Measurements from ENCODE around the gene PDP2.

PDP2 gene

GRCh38 chr16:66904846-66905632, 24.7 kb downstream of the PDP2 start:
- no peak for DNase-seq

- peak; percentile 31 for DNase-seq
Observed at GRCh38 chr16:66905633-66906539, 25.6 kb downstream of the PDP2 start.

GRCh38 chr16:66906916-66907836, 26.9 kb downstream of the PDP2 start:
- no peak for DNase-seq

GRCh38 chr16:66908116-66908515, 27.8 kb downstream of the PDP2 start:
- DNase-seq = no peak

- DNase-seq = no peak
Observed at GRCh38 chr16:66908762-66909559, 28.6 kb downstream of the PDP2 start.

- DNase-seq = no peak
Observed at GRCh38 chr16:66910175-66910940, 30.0 kb downstream of the PDP2 start.

GRCh38 chr16:66911112-66911511, 30.8 kb downstream of the PDP2 start:
- no peak for DNase-seq

GRCh38 chr16:66911801-66912200, 31.5 kb downstream of the PDP2 start:
- DNase-seq = no peak

- no peak for DNase-seq
Observed at GRCh38 chr16:66913081-66913480, 32.8 kb downstream of the PDP2 start.

- DNase-seq = no peak
Observed at GRCh38 chr16:66913711-66914110, 33.4 kb downstream of the PDP2 start.

- no peak for DNase-seq
Observed at GRCh38 chr16:66914541-66914940, 34.2 kb downstream of the PDP2 start.

GRCh38 chr16:66915041-66915440, 34.7 kb downstream of the PDP2 start:
- no peak for DNase-seq

- DNase-seq = no peak
Observed at GRCh38 chr16:66916518-66916917, 36.2 kb downstream of the PDP2 start.

- DNase-seq = no peak
Observed at GRCh38 chr16:66917741-66918140, 37.4 kb downstream of the PDP2 start.

GRCh38 chr16:66918355-66918754, 38.0 kb downstream of the PDP2 start:
- DNase-seq = no peak

- no peak for DNase-seq
Observed at GRCh38 chr16:66918803-66919568, 38.7 kb downstream of the PDP2 start, which contains the start of gene CDH16. Gene CDH16 (minus strand): TSS chr16:66918885. CDS start chr16:66918065, 820 bp downstream.

GRCh38 chr16:66919569-66920298, 39.4 kb downstream of the PDP2 start:
- DNase-seq = no peak

GRCh38 chr16:66920299-66920590, 39.9 kb downstream of the PDP2 start:
- no peak for DNase-seq

- DNase-seq = no peak
Observed at GRCh38 chr16:66920924-66921680, 40.8 kb downstream of the PDP2 start.

Data from stimulated activated CD4-positive, alpha-beta T cell treated with anti-CD3 and anti-CD28 coated beads, Interleukin-12 subunit alpha, Interleukin-12 subunit beta, amount 100 ng/mL, for 4 hours (primary cell).